T-helper 1 cell treated with Interleukin-12 subunit alpha and Interleukin-12 subunit beta and Interleukin-4 antibody, amounts not matched to agents 30 ng/mL and 1 ng/mL, for 36 hours (primary cell): ENCODE data around the gene VTI1B. TPM values are rescaled to one million over a fixed set of nuclear protein-coding genes. Genes with fewer than 3 reads are reported as not detected.

ENCODE experiments used
- total RNA-seq: library from RNA; stranded (reverse); gene quantifications from 2 replicates; pipeline ENCODE4 v1.2.3, GENCODE V29; 2022

VTI1B gene
- total RNA-seq, 1 donor from 2014 or later, result 77.0 TPM

Other genes starting within 250 kb of the VTI1B start
- 23.3 and 25.6 TPM in 2 replicates for gene TMEM229B, start 185.9 kb downstream of the VTI1B start, total RNA-seq
- 0.71 and 1.1 TPM in 2 replicates for gene PLEKHH1, start 141.3 kb downstream of the VTI1B start, total RNA-seq
- gene PIGH, start 74.4 kb downstream of the VTI1B start, total RNA-seq, result 16.8 and 19.1 TPM in 2 replicates
- gene ARG2, start 54.7 kb downstream of the VTI1B start, total RNA-seq, result 1.8 and 2.3 TPM in 2 replicates
- gene RDH11, start 21.1 kb upstream of the VTI1B start, total RNA-seq, result 42.8 and 47.3 TPM in 2 replicates
- gene RDH12, start 27.3 kb upstream of the VTI1B start, total RNA-seq, result not detected in 2 replicates
- gene ZFYVE26, start 142.0 kb upstream of the VTI1B start, total RNA-seq, result 27.1 and 27.7 TPM in 2 replicates
- gene RAD51B, start 145.1 kb upstream of the VTI1B start, total RNA-seq, result 21.3 and 24.4 TPM in 2 replicates